Measurements from ENCODE around the gene KIAA1191. TPM values are rescaled to one million over a fixed set of nuclear protein-coding genes. Genes with fewer than 3 reads are reported as not detected.

Gene KIAA1191
- total RNA-seq, 1 donor from 2014 or later = 90.1 TPM

DNA sequence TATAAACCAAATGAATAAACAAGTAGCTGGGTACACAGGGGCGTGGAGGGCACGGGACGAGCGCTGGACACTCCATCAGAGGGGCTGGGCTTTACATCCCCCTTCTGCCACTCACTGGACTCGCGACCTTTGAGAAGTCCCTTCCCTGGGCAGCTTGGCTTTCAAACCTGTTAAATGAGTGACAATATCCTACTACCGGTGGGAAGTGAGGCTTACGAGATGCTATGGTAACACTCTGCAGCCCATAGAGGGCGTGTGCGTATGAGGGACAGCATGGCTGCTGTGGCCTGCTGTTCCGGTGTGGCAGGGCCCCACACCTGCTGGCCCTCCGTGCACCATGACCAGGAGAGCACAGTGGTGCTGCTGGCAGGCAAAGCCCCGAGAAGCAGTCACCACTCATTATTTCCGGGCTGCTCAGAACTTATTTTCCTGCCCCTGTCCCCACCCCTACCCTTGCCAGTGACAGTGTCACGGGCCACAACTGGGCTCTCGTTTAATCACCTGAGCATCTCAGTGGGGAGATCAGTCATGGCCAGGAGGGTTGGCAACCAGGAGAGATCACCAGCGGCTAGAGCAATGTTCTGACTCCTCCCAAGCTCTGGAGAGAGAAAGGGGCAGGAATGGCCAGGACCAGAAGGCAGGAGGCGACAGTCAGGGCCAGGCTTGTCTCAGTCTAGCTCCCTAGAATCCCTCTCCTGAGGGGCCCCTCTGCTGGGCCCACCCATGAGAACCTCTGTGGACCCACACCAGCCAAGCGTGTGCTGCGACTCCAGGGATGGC is 44.3 kb upstream of the KIAA1191 start:
- TF ChIP-seq, protein P1, sequence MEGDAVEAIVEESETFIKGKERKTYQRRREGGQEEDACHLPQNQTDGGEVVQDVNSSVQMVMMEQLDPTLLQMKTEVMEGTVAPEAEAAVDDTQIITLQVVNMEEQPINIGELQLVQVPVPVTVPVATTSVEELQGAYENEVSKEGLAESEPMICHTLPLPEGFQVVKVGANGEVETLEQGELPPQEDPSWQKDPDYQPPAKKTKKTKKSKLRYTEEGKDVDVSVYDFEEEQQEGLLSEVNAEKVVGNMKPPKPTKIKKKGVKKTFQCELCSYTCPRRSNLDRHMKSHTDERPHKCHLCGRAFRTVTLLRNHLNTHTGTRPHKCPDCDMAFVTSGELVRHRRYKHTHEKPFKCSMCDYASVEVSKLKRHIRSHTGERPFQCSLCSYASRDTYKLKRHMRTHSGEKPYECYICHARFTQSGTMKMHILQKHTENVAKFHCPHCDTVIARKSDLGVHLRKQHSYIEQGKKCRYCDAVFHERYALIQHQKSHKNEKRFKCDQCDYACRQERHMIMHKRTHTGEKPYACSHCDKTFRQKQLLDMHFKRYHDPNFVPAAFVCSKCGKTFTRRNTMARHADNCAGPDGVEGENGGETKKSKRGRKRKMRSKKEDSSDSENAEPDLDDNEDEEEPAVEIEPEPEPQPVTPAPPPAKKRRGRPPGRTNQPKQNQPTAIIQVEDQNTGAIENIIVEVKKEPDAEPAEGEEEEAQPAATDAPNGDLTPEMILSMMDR (conservative IDR thresholded peaks at IDR 0.05; ENCODE audit: low read depth, low read length) = no peak
- no peak overlapping the region for H3K4me3 ChIP-seq (ENCODE audit: low read depth, low read length)
- no peak for DNase-seq (ENCODE audit: low read depth)

DNA sequence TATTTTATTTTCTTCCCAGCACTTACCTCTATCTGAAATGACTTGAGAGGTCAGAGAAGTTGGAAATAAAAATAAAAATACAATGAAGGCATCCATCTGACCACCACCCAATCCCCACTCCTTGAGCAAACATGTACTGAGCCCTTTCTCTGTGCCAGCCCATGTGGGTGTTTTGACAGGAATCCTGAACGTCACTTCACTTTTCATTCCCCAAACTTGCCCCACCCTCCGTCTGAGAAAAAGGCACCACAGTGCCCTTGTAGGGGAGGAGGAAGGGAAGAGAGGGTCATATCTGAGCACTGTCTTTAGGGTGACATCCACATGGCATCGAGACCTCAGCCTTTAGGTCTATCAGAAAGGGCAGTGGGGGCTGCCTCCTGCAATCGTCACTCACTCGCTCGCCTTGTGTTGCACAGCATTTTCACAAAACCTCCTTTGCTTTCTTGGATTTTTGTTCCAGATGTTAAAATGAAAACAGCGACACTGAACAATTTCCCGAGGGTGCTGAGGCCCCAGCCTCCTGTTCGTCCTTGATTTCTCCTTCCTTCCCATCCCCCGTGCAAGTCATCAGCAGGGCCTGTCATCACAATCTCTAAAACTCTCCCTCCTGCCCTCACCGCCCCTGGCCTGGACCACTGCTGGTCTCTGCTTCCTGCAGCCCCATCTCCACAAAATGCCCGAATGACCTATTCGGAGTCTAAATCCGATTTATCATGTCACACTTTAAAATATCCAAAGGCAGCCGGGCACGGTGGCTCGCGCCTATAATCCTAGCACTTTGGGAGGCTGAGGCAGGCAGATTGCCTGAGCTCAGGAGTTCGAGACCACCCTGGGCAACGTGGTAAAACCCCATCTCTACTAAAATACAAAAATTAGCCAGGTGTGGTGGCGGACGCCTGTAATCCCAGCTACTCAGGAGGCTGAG is 40.0 kb upstream of the KIAA1191 start:
- TF ChIP-seq, protein P1 (conservative IDR thresholded peaks at IDR 0.05; ENCODE audit: low read depth, low read length) = no peak
- no peak for DNase-seq (ENCODE audit: low read depth)
- H3K4me3 ChIP-seq (ENCODE audit: low read depth, low read length) = no peak overlapping the region

DNA sequence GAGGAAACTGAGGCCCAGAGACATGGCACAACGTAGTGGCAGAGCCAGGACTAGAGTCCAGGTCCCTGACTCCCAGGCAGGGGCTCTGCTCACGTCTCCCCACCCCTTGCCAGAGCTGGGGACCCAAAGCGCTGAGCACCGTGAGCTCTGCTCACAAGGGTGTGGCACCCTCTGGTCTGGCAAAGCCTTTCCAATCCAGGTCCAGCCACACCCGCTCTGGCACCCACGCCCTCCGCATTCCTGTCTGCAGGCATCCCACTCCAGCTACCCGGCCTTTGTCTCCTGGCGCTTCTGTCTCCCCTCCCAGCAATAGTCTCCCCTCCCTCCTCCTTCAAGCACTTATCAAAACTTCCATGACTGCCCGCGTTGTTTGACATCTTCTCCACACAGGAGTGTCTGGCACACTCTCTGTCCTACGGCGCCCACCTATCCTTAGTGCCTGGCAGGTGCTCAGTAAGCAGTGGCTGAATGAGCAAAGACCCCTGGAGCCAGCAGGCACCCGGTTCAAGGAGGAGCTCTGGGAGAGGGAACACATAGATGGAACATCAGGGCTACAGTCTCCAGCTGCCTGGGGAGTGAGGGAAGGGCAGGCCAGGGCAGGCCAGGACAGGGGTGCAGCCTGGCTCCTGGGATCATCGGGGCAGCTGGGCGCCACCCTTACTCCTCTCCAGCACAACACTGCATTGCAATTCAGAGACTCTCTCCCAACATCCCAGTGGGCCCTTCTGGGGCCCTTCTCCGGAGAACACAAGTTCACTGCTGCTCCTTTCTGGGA is 39.0 kb upstream of the KIAA1191 start:
- DNase-seq (ENCODE audit: low read depth) = no peak
- no peak overlapping the region for H3K4me3 ChIP-seq (ENCODE audit: low read depth, low read length)
- TF ChIP-seq, protein P1 (conservative IDR thresholded peaks at IDR 0.05; ENCODE audit: low read depth, low read length) = no peak

DNA sequence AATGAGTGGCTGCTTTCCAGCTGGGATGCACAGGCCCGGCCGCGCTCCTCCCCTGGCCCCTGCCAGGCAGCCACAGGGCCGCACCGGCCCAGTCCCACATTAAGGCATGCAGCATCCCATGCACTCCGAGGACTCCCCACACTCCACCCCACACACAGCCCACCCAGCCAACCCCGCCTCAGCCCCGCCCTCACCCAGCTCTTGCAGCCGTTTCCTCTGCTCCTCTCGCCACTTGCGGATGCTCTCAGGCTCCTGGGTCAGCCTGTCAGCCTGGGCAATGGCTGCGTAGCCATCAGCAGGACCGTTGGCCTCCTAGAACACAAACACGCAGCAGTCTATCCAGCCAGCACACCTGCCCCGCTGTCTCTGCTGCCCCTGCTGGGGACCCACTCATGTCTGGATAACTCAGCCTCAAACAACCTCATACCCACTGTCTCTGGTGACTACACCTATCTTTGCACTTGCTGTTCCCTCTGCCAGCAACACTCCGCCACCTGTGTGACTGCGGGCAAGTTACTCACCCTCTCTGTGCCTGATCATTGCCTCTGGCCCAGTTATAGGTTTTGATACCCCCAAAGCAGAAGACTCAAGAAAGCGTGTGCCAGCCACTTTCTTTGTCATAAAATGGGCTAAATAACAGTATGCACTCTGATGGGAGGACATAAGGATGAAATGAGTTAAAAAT is 36.3 kb upstream of the KIAA1191 start:
- H3K4me3 ChIP-seq (ENCODE audit: low read depth, low read length) = no peak overlapping the region
- no peak for DNase-seq (ENCODE audit: low read depth)
- TF ChIP-seq, protein P1 (conservative IDR thresholded peaks at IDR 0.05; ENCODE audit: low read depth, low read length) = no peak

DNA sequence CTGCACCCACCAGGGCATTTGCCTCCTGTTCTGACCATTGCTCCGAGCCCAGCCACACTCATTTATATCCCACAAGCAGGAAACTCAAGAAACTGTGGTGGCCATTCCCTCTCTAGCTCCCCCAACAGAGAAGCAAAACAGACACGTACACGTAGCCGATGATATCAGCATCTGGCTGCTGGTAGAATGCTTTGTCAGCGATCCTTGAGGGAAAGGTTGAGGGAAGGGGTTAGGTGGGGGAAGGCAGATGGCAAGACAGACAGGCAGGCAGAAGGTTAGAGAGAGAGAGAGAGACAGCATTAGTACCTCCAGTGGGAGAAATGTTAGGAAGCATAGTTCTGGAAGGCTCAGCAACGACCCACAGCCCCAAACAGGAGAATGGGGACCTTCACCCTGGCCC is 34.8 kb upstream of the KIAA1191 start:
- no peak overlapping the region for H3K4me3 ChIP-seq (ENCODE audit: low read depth, low read length)
- DNase-seq (ENCODE audit: low read depth) = no peak
- TF ChIP-seq, protein P1 (conservative IDR thresholded peaks at IDR 0.05; ENCODE audit: low read depth, low read length) = no peak
